Cardiac muscle cell (in vitro differentiated cells and primary cell): ENCODE measurements around the gene SESN1. TPM values are rescaled to one million over a fixed set of nuclear protein-coding genes. Genes with fewer than 3 reads are reported as not detected.
A peak's percentile ranks its signal among the peaks of the same experiment; 100 is the strongest.
"Not testable (repeated sequence)": the region's sequence is repeated elsewhere in the genome, so short reads cannot be mapped to it uniquely, and the experiment has no call there.

Experiments
- DNase-seq, 2 donors: peaks; one replicate each; pipeline versions ENCODE4 v3.0.0 to v3.0.0-alpha.2; 2010 to 2017; ENCODE audit warnings: low read depth in 1 of 2, low spot score in 1 of 2
- H3K27ac ChIP-seq: fragments of 200-600 bp; sonication (generic); 2 replicates; pipeline ENCODE4 v1.5.1; 2016
- H3K27me3 ChIP-seq: fragments of 200-600 bp; sonication (generic); 2 replicates; pipeline ENCODE4 v1.6.0; 2016; ENCODE audit warnings: control low read depth
- H3K36me3 ChIP-seq: fragments of 200-600 bp; sonication (generic); 2 replicates; pipeline ENCODE4 v1.5.1; 2016; ENCODE audit warnings: control low read depth
- H3K4me1 ChIP-seq: fragments of 200-600 bp; sonication (generic); 2 replicates; pipeline ENCODE4 v1.8.1; 2017; ENCODE audit warnings: low read depth, mild to moderate bottlenecking, mixed run types
- H3K4me3 ChIP-seq: fragments of 200-600 bp; sonication (generic); 2 replicates; pipeline ENCODE4 v1.5.1; 2016; ENCODE audit warnings: mild to moderate bottlenecking
- H3K9me3 ChIP-seq: fragments of 200-600 bp; sonication (generic); 2 replicates; pipeline ENCODE4 v1.5.1; 2017; ENCODE audit warnings: low read depth, mild to moderate bottlenecking, control low read depth
- CTCF ChIP-seq: IDR thresholded peaks from 2 replicates; pipeline ENCODE4 v1.5.1; 2012; ENCODE audit warnings: low read depth, mild to moderate bottlenecking, low read length
- polyA plus RNA-seq: library from polyadenylated mRNA; unstranded; fragments of >200 nt; fragmentation: Nextera tagmentation; extraction: Ambion mirVana; gene quantifications from 2 replicates; pipeline ENCODE4 v1.2.1, GENCODE V29; 2016
- total RNA-seq: library from RNA; depleted of rRNA; stranded (reverse); fragments of >200 nt; gene quantifications from 2 replicates; pipeline ENCODE4 v1.2.3, GENCODE V29; 2016

SESN1 gene
- total and polyA plus RNA-seq, 2 experiments from 2014 or later = 16.4 to 21.5 TPM

DNA sequence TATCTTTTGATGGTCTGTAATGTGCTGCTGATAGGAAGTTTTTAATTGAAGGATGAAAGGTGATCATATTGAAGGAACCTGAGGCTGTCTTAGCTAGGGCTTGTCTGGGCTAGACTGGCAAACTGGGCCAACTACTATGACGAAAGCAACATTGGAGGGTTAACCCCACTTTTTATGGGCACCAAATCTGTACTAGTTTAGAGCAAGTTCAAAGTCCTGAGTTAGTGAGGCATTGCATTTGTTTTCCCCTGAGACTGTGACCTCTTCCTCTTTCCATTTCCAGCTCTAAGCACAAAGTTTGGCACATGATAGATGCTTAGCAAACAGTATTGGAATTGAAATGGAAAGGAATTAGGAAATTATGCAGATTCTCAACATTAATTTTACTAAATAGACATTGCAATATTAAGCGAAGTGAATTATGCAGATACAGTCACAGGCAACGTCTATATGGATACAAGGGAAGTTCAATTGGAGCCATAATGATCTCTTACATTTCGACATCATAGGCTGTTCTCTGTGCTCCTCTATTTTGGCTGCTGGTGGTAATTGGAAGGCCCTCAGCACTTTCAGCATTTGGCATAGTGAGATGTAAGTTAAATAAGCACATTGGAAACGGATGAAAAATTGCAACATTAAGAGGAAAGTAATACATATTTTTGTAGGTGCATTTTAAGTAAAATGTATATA, 22.8 kb upstream of the SESN1 start:
- Histone ChIP-seq H3K27ac (no peak overlapping the region), H3K36me3 (no peaks in the 10 kb centered on the region), H3K4me1 (no peaks in the 10 kb centered on the region), H3K9me3 (no peaks in the 10 kb centered on the region), H3K27me3 (no peaks in the 10 kb centered on the region), H3K4me3 (no peak overlapping the region)
- DNase-seq = no peak
- no peak for TF ChIP-seq CTCF

GRCh38 chr6:109112663-109113062, 18.0 kb upstream of the SESN1 start:
- not testable (repeated sequence) for H3K27me3 ChIP-seq, DNase-seq, H3K36me3 ChIP-seq, H3K4me1 ChIP-seq, H3K4me3 ChIP-seq, H3K27ac ChIP-seq, H3K9me3 ChIP-seq

- not testable (repeated sequence) for H3K27ac ChIP-seq, H3K4me3 ChIP-seq, H3K36me3 ChIP-seq, H3K9me3 ChIP-seq, H3K27me3 ChIP-seq, H3K4me1 ChIP-seq, DNase-seq
These were observed 15.0 kb upstream of the SESN1 start for GRCh38 chr6:109109663-109110062.

DNA sequence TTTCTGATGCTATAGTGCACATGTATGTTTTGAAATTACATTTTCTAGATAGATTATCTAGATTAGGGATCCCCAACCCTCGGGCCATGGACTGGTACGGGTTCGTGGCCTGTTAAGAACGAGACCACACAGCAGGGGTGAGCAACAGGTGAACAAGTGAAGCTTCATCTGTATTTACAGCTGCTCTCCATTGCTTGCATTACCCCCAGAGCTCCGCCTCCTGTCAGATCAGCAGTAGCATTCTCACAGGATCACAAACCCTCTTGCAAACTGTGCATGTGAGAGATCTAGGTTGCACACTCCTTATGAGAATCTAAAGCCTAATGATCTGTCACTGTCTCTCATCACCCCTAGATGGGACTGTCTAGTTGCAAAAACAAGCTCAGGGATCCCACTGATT, 11.0 kb upstream of the SESN1 start:
- Histone ChIP-seq H3K27me3 (no peaks in the 10 kb centered on the region), H3K36me3 (peaks cover 4% of the 10 kb centered on the region), H3K4me3 (no peak overlapping the region), H3K4me1 (peaks cover 7% of the 10 kb centered on the region), H3K9me3 (no peaks in the 10 kb centered on the region), H3K27ac (no peak overlapping the region)
- no peak for TF ChIP-seq CTCF
- no peak for DNase-seq

DNA sequence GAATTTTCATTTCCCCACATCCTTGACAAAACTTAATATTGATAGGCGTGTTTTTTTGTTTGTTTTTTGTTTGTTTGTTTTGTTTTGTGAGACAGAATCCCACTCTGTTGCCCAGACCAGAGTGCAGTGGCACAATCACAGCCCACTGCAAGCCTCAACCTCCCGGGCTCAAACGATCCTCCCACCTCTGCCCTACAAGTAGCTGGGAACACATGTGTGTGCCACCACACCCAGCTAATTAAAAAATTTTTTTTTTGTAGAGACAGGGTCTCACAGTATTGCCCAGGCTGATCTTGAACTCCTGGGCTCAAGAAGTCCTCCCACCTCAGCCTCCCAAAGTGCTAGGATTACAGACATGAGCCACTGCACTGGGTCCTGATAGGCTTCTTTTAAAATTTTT, 9.9 kb upstream of the SESN1 start:
- DNase-seq = no peak
- no peaks in the 10 kb centered on the region for H3K27me3 ChIP-seq
- H3K4me1 ChIP-seq = peaks cover 7% of the 10 kb centered on the region
- no peaks in the 10 kb centered on the region for H3K9me3 ChIP-seq
- no peak overlapping the region for H3K27ac ChIP-seq
- H3K36me3 ChIP-seq = peaks cover 7% of the 10 kb centered on the region
- no peak for TF ChIP-seq CTCF
- H3K4me3 ChIP-seq = no peak overlapping the region

DNA sequence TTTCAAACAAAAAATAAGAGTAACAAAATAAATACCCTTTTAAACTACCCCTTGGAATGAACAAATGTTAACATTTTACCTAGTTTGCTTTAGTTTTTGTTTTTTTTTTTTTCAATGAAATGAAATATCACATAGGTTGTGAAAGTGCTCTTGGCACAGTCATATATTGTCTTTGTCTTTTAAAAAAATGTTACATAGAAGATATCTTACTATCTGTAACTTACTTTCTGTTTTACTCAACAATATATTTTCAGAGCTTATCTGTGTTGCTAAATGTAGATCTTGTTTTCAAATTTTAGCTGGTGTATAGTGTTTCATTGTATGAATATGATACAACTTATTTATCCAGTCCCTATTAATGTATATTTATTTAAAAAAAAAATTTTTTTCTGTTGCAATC, 9.3 kb upstream of the SESN1 start:
- peak in 1 of 2 donors; percentile 12 for DNase-seq
- Histone ChIP-seq H3K36me3 (peaks cover 7% of the 10 kb centered on the region), H3K4me1 (peaks cover 7% of the 10 kb centered on the region), H3K9me3 (no peaks in the 10 kb centered on the region), H3K27ac (no peak overlapping the region), H3K4me3 (no peak overlapping the region), H3K27me3 (no peaks in the 10 kb centered on the region)
- TF ChIP-seq CTCF = no peak

DNA sequence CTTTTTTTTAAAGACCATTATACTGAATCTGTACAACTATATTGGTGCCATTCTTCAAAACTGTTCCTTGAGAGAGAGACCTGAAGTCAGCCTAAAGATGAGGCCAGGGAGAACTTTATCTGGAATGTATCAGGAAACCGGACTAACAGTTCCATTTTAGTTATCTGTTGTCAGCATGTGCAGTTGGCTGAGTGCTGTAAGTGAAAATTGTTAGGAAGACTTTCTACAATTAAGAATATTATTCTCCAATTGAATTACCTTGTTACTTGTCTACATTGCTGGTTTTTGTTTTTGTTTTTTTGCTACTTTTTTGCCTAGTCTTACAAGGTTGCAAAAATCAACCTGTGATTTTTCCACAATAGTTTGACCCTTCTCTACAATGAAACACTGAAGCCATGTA, 8.1 kb upstream of the SESN1 start:
- H3K27me3 ChIP-seq = no peaks in the 10 kb centered on the region
- H3K9me3 ChIP-seq = no peaks in the 10 kb centered on the region
- no peak for TF ChIP-seq CTCF
- peaks cover 7% of the 10 kb centered on the region for H3K4me1 ChIP-seq
- no peak for DNase-seq
- H3K4me3 ChIP-seq = no peak overlapping the region
- peaks cover 7% of the 10 kb centered on the region for H3K36me3 ChIP-seq
- no peak overlapping the region for H3K27ac ChIP-seq
